Erythroblast (primary cell): ENCODE results near the gene PSMB10.

ENCODE experiments used
- GATA1 ChIP-seq: IDR thresholded peaks from 2 replicates; pipeline ENCODE4 v1.6.1; 2011; ENCODE audit warnings: low read depth, mild to moderate bottlenecking, control low read depth, low read length, moderate library complexity
- POLR2A ChIP-seq: IDR thresholded peaks from 2 replicates; pipeline ENCODE4 v1.6.1; 2011; ENCODE audit warnings: mild to moderate bottlenecking, low read length

- TF ChIP-seq POLR2A (no peak), GATA1 (no peak)
Measured at GRCh38 chr16:67902831-67903230, 33.8 kb downstream of the PSMB10 start.
